Stimulated activated CD8-positive, alpha-beta memory T cell treated with anti-CD3 and anti-CD28 coated beads, Interleukin-15, amount 100 ng/mL, for 4 hours (primary cell): ENCODE results near the gene RNF130.

ENCODE experiments used
- DNase-seq, 2 donors: peaks; one replicate each; pipeline ENCODE4 v3.0.0-alpha.2; 2020; ENCODE audit warnings: low read depth in 2 of 2

RNF130 gene

GRCh38 chr5:180085837-180086236 is 14.3 kb upstream of the RNF130 start:
- DNase-seq, result no peak

- DNase-seq, result no peak
These were observed 13.3 kb upstream of the RNF130 start for GRCh38 chr5:180084638-180085561.

GRCh38 chr5:180083529-180084060 is 12.0 kb upstream of the RNF130 start:
- no peak for DNase-seq

GRCh38 chr5:180082633-180083420 is 11.3 kb upstream of the RNF130 start:
- DNase-seq, result no peak

- DNase-seq, result no peak
These were observed 9.9 kb upstream of the RNF130 start for GRCh38 chr5:180081481-180081880.

GRCh38 chr5:180080486-180081280 is 9.1 kb upstream of the RNF130 start:
- DNase-seq, result no peak

- DNase-seq, result no peak
These were observed 8.3 kb upstream of the RNF130 start for GRCh38 chr5:180079702-180080466.

GRCh38 chr5:180078348-180078747 is 6.8 kb upstream of the RNF130 start:
- no peak for DNase-seq

- DNase-seq, result no peak
These were observed 6.2 kb upstream of the RNF130 start for GRCh38 chr5:180077594-180078284.

- no peak for DNase-seq
These were observed 4.1 kb upstream of the RNF130 start for GRCh38 chr5:180075703-180076102.

GRCh38 chr5:180074462-180074861 is 2.9 kb upstream of the RNF130 start:
- DNase-seq, result no peak

GRCh38 chr5:180072556-180072955 is 997 bp upstream of the RNF130 start:
- no peak for DNase-seq

- DNase-seq, result no peak
These were observed 643 bp upstream of the RNF130 start for GRCh38 chr5:180072256-180072548.

GRCh38 chr5:180070756-180071530 is 616 bp downstream of the RNF130 start:
- no peak for DNase-seq

- no peak for DNase-seq
These were observed 1.8 kb downstream of the RNF130 start for GRCh38 chr5:180069589-180070247.

GRCh38 chr5:180068519-180069090 is 3.0 kb downstream of the RNF130 start:
- DNase-seq, result no peak

GRCh38 chr5:180067986-180068385 is 3.6 kb downstream of the RNF130 start:
- DNase-seq, result no peak

- no peak for DNase-seq
These were observed 11.4 kb downstream of the RNF130 start for GRCh38 chr5:180060192-180060591.

GRCh38 chr5:180059326-180059725 is 12.2 kb downstream of the RNF130 start:
- no peak for DNase-seq
